Endothelial cell of umbilical vein (primary cell): ENCODE results near the gene MEIOSIN.

ENCODE experiments used
- CTCF ChIP-seq, 2 donors: IDR thresholded peaks; 1 replicate in 1 of 2; 2 replicates in 1 of 2; pipeline ENCODE4 v1.5.1; 2011; ENCODE audit warnings: low read length in 2 of 2, mild to moderate bottlenecking in 2 of 2, moderate library complexity in 2 of 2, control low read depth in 1 of 2, inconsistent platforms in 1 of 2, low read depth in 1 of 2; ENCODE audit not compliant: insufficient read depth in 1 of 2; ENCODE audit errors: extremely low read depth in 1 of 2
- EZH2 ChIP-seq: IDR thresholded peaks from 2 replicates; pipeline ENCODE4 v1.6.1; 2012; ENCODE audit warnings: borderline replicate concordance, low read depth, mild to moderate bottlenecking, moderate library complexity, low read length, inconsistent platforms; ENCODE audit not compliant: severe bottlenecking
- POLR2A ChIP-seq: IDR thresholded peaks from 2 replicates; pipeline ENCODE4 v1.6.1; 2012; ENCODE audit warnings: low read depth, mild to moderate bottlenecking, control low read depth, low read length
- TF ChIP-seq, protein P1 (sequence below): IDR thresholded peaks from 2 replicates; pipeline ENCODE4 v1.6.1; 2011; ENCODE audit not compliant: insufficient read depth, insufficient read length

GRCh38 chr19:45791744-45792469 is 58.7 kb downstream of the MEIOSIN start:
- TF ChIP-seq POLR2A = no peak
- TF ChIP-seq CTCF (IDR thresholded peaks at IDR 0.05; ENCODE audit: extremely low read depth in 1 of 2, insufficient read depth in 1 of 2, low read depth in 1 of 2, low read length in 2 of 2) = no peak
- TF ChIP-seq, protein P1, sequence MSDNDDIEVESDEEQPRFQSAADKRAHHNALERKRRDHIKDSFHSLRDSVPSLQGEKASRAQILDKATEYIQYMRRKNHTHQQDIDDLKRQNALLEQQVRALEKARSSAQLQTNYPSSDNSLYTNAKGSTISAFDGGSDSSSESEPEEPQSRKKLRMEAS = no peak
- TF ChIP-seq EZH2 = no peak
